GM13977 (cell line): Measurements from ENCODE around the gene LRRC61.

Experiments
- DNase-seq: peaks from one replicate; pipeline ENCODE4 v3.0.0; 2012; ENCODE audit warnings: low spot score
- CTCF ChIP-seq: IDR thresholded peaks from 2 replicates; pipeline ENCODE4 v1.5.1; 2012; ENCODE audit warnings: mild to moderate bottlenecking, control low read depth; ENCODE audit not compliant: insufficient read depth; ENCODE audit errors: extremely low read depth, missing control alignments
- in situ Hi-C: fragments of 300-500 bp; cut with MboI; formaldehyde crosslinking; loops from one replicate; pipeline ENCODE4 v1.12.0; 2022; ENCODE audit warnings: low sequenced_read_pairs, low pct_unique_long_range_greater_than_20kb, mixed read lengths, inconsistent platforms; ENCODE audit not compliant: unreplicated experiment

LRRC61 gene

GRCh38 chr7:150375662-150376521, 52.7 kb downstream of the LRRC61 start:
- no peak for DNase-seq
- TF ChIP-seq CTCF = no peak
- in situ Hi-C loops = no loop called here

- no peak for TF ChIP-seq CTCF
- no peak for DNase-seq
- in situ Hi-C loops = no loop called here
Observed at GRCh38 chr7:150376560-150376959, 53.4 kb downstream of the LRRC61 start.

- DNase-seq = no peak
- TF ChIP-seq CTCF = no peak
- in situ Hi-C loops = no loop called here
Observed at GRCh38 chr7:150377196-150377595, 54.0 kb downstream of the LRRC61 start.

- in situ Hi-C loops = no loop called here
- no peak for TF ChIP-seq CTCF
- no peak for DNase-seq
Observed at GRCh38 chr7:150377635-150378034, 54.5 kb downstream of the LRRC61 start.

GRCh38 chr7:150378115-150378852, 55.1 kb downstream of the LRRC61 start:
- in situ Hi-C loops = no loop called here
- DNase-seq = no peak
- TF ChIP-seq CTCF = peak; percentile 36

- in situ Hi-C loops = no loop called here
- peak; percentile 100 for DNase-seq
- no peak for TF ChIP-seq CTCF
Observed at GRCh38 chr7:150378853-150379440, 55.8 kb downstream of the LRRC61 start, which contains the start of gene ZNF775. Gene ZNF775 (plus strand): TSS chr7:150379330. CDS start chr7:150388471, 9,141 bp downstream.
